RWPE2 (cell line): ENCODE results near the gene DLK1.

Experiments
- ATAC-seq: fragments of 200-7000 bp; cut with Tn5 transposase; 3 replicates; pipeline ENCODE4 v1.9.1; 2021; ENCODE audit warnings: low read depth
- DNase-seq: peaks from one replicate; pipeline ENCODE4 v3.0.0-alpha.2; 2020; ENCODE audit warnings: low spot score
- H3K27ac ChIP-seq: fragments of 450-650 bp; 2 replicates; pipeline ENCODE4 v1.5.1; 2017; ENCODE audit warnings: mild to moderate bottlenecking; ENCODE audit not compliant: poor library complexity, severe bottlenecking
- H3K27me3 ChIP-seq: fragments of 250-450 bp; sonication (Bioruptor Pico); 2 replicates; pipeline ENCODE4 v1.5.1; 2021; ENCODE audit warnings: mild to moderate bottlenecking, moderate library complexity; ENCODE audit not compliant: insufficient read depth, poor library complexity, severe bottlenecking
- H3K36me3 ChIP-seq: fragments of 250-450 bp; sonication (Bioruptor Pico); 2 replicates; pipeline ENCODE4 v1.5.1; 2020; ENCODE audit warnings: low read depth, mild to moderate bottlenecking, moderate library complexity
- H3K4me1 ChIP-seq: fragments of 250-450 bp; sonication (Bioruptor Pico); 2 replicates; pipeline ENCODE4 v1.5.1; 2021; ENCODE audit warnings: mild to moderate bottlenecking, moderate library complexity; ENCODE audit not compliant: insufficient read depth, poor library complexity, severe bottlenecking
- H3K4me3 ChIP-seq: fragments of 250-450 bp; sonication (Bioruptor Pico); 2 replicates; pipeline ENCODE4 v1.5.1; 2021; ENCODE audit warnings: mild to moderate bottlenecking, moderate library complexity; ENCODE audit not compliant: severe bottlenecking
- H3K9me3 ChIP-seq: fragments of 250-450 bp; sonication (Bioruptor Pico); 2 replicates; pipeline ENCODE4 v1.5.1; 2021; ENCODE audit warnings: mild to moderate bottlenecking, moderate library complexity; ENCODE audit not compliant: severe bottlenecking
- CTCF ChIP-seq: fragments of 450-650 bp; IDR thresholded peaks from one replicate; pipeline ENCODE4 v1.5.1; 2017; ENCODE audit warnings: mild to moderate bottlenecking, moderate library complexity; ENCODE audit not compliant: poor library complexity, severe bottlenecking

Gene DLK1

GRCh38 chr14:100715803-100716202 is 10.9 kb upstream of the DLK1 start:
- Histone ChIP-seq H3K27ac (no peak overlapping the region), H3K27me3 (peaks cover 5% of the 10 kb centered on the region), H3K4me3 (no peak overlapping the region), H3K9me3 (no peaks in the 10 kb centered on the region), H3K4me1 (peaks cover 7% of the 10 kb centered on the region), H3K36me3 (no peaks in the 10 kb centered on the region)
- DNase-seq (no peak), ATAC-seq (no peak)
- no peak for TF ChIP-seq CTCF

GRCh38 chr14:100717386-100717785 is 9.3 kb upstream of the DLK1 start:
- no peak overlapping the region for H3K4me3 ChIP-seq
- no peak overlapping the region for H3K27ac ChIP-seq
- TF ChIP-seq CTCF, result no peak
- no peaks in the 10 kb centered on the region for H3K36me3 ChIP-seq
- DNase-seq (no peak), ATAC-seq (no peak)
- H3K9me3 ChIP-seq, result no peaks in the 10 kb centered on the region
- H3K27me3 ChIP-seq, result peaks cover 14% of the 10 kb centered on the region
- peaks cover 4% of the 10 kb centered on the region for H3K4me1 ChIP-seq

GRCh38 chr14:100719976-100720520 is 6.6 kb upstream of the DLK1 start:
- Histone ChIP-seq H3K27ac (no peak overlapping the region), H3K9me3 (no peaks in the 10 kb centered on the region), H3K36me3 (no peaks in the 10 kb centered on the region), H3K4me3 (no peak overlapping the region), H3K4me1 (no peaks in the 10 kb centered on the region), H3K27me3 (peaks cover 23% of the 10 kb centered on the region)
- ATAC-seq (no peak), DNase-seq (no peak)
- TF ChIP-seq CTCF, result no peak

- no peak for ATAC-seq
- Histone ChIP-seq H3K4me1 (no peaks in the 10 kb centered on the region), H3K27me3 (peaks cover 36% of the 10 kb centered on the region), H3K4me3 (no peak overlapping the region), H3K27ac (no peak overlapping the region), H3K36me3 (no peaks in the 10 kb centered on the region), H3K9me3 (no peaks in the 10 kb centered on the region)
- no peak for TF ChIP-seq CTCF
- DNase-seq, result no peak
Observed at GRCh38 chr14:100721568-100721967, 5.1 kb upstream of the DLK1 start.

GRCh38 chr14:100722367-100722766 is 4.3 kb upstream of the DLK1 start:
- H3K9me3 ChIP-seq, result no peaks in the 10 kb centered on the region
- H3K27me3 ChIP-seq, result peaks cover 42% of the 10 kb centered on the region

More at GRCh38 chr14:100722367-100722766, 4.3 kb upstream of the DLK1 start:
- Histone ChIP-seq H3K27ac (no peak overlapping the region), H3K4me1 (no peaks in the 10 kb centered on the region), H3K4me3 (no peak overlapping the region), H3K36me3 (no peaks in the 10 kb centered on the region)
- ATAC-seq, result no peak
- TF ChIP-seq CTCF, result no peak
- DNase-seq, result no peak
